ENCODE results near the gene JMJD7.

Gene JMJD7

DNA sequence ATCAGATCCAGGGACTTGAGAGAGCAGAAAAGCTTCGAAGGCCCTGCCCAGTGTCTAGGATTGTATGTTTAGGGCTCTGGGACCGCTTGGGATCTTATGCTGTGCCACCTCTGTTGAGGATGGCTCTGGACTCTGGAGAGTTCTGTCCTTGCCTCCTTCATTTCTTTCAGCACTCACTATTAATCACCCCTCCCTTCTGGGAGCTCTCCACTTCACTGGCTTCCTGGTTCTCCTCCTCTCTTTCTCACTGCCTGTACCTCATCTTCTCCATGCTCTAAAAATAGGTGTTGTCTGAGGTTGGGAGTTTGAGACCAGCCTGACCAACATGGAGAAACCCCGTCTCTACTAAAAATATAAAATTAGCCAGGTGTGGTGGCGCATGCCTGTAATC is 36.4 kb upstream of the JMJD7 start:
- TF ChIP-seq, protein P1, sequence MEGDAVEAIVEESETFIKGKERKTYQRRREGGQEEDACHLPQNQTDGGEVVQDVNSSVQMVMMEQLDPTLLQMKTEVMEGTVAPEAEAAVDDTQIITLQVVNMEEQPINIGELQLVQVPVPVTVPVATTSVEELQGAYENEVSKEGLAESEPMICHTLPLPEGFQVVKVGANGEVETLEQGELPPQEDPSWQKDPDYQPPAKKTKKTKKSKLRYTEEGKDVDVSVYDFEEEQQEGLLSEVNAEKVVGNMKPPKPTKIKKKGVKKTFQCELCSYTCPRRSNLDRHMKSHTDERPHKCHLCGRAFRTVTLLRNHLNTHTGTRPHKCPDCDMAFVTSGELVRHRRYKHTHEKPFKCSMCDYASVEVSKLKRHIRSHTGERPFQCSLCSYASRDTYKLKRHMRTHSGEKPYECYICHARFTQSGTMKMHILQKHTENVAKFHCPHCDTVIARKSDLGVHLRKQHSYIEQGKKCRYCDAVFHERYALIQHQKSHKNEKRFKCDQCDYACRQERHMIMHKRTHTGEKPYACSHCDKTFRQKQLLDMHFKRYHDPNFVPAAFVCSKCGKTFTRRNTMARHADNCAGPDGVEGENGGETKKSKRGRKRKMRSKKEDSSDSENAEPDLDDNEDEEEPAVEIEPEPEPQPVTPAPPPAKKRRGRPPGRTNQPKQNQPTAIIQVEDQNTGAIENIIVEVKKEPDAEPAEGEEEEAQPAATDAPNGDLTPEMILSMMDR (conservative IDR thresholded peaks at IDR 0.05; ENCODE audit: control insufficient read depth, insufficient read depth, low read depth, low read length), result no peak
- H3K4me3 ChIP-seq (ENCODE audit: control insufficient read depth, low read depth, low read length), result no peak overlapping the region
- no peak for DNase-seq (ENCODE audit: low read depth)

DNA sequence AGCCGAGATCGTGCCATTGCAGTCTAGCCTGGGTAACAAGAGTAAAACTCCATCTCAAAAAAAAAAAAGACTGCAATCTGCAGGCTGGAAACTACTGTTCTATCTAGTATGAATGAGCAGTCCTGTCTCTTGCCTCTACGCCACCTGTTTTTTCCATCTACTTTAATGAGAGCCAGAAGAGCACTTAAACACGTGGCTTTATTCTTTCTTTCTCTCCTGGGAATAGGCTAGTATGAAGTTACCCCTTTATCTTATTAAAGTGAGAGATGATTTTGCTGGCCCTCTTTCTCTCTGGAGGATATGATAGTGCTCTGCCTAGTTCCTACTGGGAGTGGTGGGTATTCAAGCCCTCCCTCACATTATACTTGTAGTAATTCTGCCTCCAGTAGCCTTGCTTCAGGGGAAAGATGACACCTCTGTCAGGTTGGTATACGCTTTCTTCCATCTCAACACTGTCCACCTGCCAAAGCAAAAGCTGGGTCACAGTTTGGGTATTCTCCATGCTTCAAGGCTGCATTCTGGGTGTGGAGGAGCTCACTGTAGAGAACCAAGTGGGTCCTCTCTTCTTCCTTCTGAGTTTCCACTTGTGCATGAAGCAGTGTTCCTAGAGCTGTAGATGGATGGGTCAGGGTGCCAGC is 35.8 kb upstream of the JMJD7 start:
- no peak overlapping the region for H3K4me3 ChIP-seq (ENCODE audit: control insufficient read depth, low read depth, low read length)
- TF ChIP-seq, protein P1 (conservative IDR thresholded peaks at IDR 0.05; ENCODE audit: control insufficient read depth, insufficient read depth, low read depth, low read length), result no peak

DNA sequence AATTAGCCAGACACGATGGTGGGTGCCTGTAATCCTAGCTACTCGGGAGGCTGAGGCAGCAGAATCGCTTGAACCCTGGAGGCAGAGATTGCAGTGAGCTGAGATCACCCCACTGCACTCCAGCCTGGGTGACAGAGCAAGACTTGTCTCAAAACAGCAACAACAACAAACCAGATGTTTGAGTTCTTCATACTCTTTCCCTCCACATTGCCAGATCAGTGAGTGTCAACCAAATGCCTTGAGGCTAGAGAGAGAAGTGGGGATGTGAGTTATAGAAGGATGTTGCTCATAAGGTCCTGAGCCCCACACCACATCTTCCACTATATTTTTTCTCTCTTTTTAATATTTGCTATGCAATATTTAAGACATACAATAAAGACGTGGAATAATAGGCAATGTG is 33.8 kb upstream of the JMJD7 start:
- TF ChIP-seq, protein P1 (conservative IDR thresholded peaks at IDR 0.05; ENCODE audit: control insufficient read depth, insufficient read depth, low read depth, low read length), result no peak
- peak; percentile 50 for DNase-seq (ENCODE audit: low read depth)
- H3K4me3 ChIP-seq (ENCODE audit: control insufficient read depth, low read depth, low read length), result no peak overlapping the region

More for the DNA sequence above, 35.8 kb upstream of the JMJD7 start:
- DNase-seq (ENCODE audit: low read depth), result no peak

DNA sequence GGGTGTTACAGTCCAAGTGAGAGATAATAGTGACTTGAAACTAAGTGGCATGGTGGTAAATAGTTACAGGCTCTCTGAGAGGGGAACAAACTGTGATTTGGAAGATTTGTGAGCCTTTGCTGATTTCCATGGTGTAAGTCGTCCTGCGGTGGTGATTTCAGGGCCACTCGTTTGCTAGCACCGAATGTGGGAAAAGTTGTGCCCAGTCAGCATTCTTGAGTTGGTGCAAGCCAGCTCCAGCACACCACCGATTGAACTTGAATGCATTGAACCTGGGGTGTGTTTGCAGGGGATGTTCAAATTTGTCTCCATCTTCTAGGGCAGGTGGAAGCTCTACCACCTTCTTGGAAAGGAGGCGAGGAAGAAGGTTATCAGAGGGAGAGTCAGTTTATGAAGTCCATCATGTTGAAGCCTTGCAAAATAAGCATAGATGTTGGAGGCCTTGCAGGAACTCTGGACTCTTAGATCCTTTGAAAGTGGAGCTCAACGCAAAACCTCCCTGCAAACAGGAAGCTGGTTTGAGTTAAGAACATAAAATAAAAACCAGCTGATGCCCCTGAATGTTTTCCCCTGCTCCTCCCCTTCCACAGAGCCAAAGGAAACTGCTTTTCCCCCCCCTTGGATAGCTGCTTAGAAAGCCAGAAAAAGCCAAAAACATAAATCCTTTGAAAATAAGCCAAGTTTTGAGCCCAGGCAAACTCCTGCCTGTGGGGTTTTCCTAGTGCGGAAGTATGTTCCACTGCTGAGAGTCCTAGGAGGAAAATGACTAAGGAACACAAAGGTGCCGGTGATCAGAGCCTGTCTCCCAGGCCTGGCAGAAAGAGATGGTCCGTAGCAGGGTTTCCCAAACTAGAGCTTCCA is 31.7 kb upstream of the JMJD7 start:
- no peak overlapping the region for H3K4me3 ChIP-seq (ENCODE audit: control insufficient read depth, low read depth, low read length)
- peak; percentile 89 for DNase-seq (ENCODE audit: low read depth)
- TF ChIP-seq, protein P1 (conservative IDR thresholded peaks at IDR 0.05; ENCODE audit: control insufficient read depth, insufficient read depth, low read depth, low read length), result no peak

DNA sequence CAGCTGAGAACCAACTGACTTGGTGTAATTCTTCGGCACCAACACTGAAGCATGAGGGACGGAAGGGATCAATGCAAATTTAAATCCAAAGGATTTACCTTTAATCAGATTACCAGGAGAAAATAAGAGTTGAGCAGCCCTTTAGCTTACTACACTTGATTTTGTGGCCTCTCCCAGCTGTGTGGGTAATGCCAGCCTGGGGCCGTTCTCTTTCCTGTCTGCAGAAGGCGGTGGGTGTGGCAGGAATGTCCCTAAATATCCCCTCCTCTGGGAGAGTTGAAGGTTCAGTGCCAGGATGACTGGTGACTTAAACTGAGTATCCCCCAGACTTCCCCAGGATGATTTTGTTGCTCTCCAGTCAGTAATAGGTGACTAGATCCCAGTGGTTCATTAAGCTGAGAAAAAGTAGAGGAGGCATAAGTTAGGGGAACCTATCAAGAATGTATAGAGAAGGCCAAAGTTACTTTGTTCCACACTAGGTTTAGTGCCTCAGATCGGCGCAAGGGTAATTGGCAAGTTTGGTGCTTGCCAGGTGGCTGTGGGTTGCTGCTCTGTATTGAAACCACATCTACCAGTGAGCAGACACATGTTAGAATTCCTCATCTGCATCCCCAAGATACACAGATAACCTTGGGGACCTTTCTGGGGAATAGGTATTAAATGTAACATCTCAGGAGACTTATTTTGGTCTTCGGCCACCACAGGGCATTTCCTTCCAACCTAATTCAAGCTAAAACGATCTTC is 30.5 kb upstream of the JMJD7 start:
- no peak overlapping the region for H3K4me3 ChIP-seq (ENCODE audit: control insufficient read depth, low read depth, low read length)
- TF ChIP-seq, protein P1 (conservative IDR thresholded peaks at IDR 0.05; ENCODE audit: control insufficient read depth, insufficient read depth, low read depth, low read length), result no peak
- no peak for DNase-seq (ENCODE audit: low read depth)

DNA sequence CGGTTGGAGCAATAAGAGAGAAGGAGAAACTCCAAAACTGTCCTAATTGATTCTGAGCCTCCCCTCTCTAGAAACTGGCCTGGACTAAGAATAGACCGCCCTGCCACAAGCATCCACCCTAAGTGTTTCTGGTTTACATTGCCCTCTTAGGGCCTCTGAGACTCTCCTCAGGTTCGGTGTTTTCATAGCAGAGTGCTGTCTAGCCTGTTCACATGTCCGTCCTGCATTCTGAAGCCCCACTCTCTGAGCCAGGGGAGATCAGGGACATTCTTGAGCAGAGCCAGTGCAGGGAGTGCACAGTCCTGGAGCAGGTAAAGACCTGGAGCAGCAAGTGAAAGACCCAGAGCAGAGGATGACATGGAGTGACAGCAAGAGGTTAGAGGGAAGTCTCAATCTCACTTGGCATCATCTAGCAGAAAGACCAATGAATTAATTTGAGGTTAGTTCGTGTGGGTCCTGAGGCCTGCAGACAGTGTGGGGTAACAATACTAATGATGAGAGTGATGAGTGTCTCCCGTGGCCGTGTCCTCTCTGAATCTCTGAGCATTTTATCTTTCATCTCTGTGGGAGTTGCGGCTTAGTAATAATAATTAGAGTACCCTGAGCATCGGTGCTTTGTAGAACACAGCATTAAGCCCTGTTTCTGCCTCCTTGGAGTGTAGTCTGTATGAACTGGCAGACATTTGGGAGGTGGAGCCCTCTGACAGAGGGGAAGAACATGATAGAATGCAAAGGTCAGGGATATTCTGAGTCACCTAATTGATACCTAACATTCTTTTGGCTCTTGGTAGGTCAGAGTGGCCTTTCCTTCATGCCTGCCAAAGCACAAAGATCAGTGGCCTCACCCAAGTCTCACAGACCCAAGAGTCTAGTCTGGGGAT is 29.0 kb upstream of the JMJD7 start:
- TF ChIP-seq, protein P1 (conservative IDR thresholded peaks at IDR 0.05; ENCODE audit: control insufficient read depth, insufficient read depth, low read depth, low read length), result no peak
- DNase-seq (ENCODE audit: low read depth), result peak; percentile 41
- no peak overlapping the region for H3K4me3 ChIP-seq (ENCODE audit: control insufficient read depth, low read depth, low read length)
